SK-N-DZ (cell line): ENCODE results near the gene PTPN14.
A peak's percentile ranks its signal among the peaks of the same experiment; 100 is the strongest.
"Not testable (repeated sequence)": the region's sequence is repeated elsewhere in the genome, so short reads cannot be mapped to it uniquely, and the experiment has no call there.

Experiments used
- DNase-seq: peaks from one replicate; pipeline ENCODE4 v3.0.0-alpha.2; 2015; ENCODE audit warnings: low spot score

Gene PTPN14

GRCh38 chr1:214513394-214513793, 38.0 kb downstream of the PTPN14 start:
- DNase-seq, result no peak

- DNase-seq, result no peak
Observed at GRCh38 chr1:214511639-214511998, 39.8 kb downstream of the PTPN14 start.

GRCh38 chr1:214510914-214511638, 40.3 kb downstream of the PTPN14 start:
- DNase-seq, result no peak

- DNase-seq, result no peak
Observed at GRCh38 chr1:214510477-214510876, 40.9 kb downstream of the PTPN14 start.

- DNase-seq, result not testable (repeated sequence)
Observed at GRCh38 chr1:214509622-214510021, 41.8 kb downstream of the PTPN14 start.

GRCh38 chr1:214506972-214507431, 44.4 kb downstream of the PTPN14 start:
- DNase-seq, result peak; percentile 73

- no peak for DNase-seq
Observed at GRCh38 chr1:214505134-214505533, 46.3 kb downstream of the PTPN14 start.

GRCh38 chr1:214504330-214504729, 47.1 kb downstream of the PTPN14 start:
- no peak for DNase-seq

- no peak for DNase-seq
Observed at GRCh38 chr1:214503553-214503952, 47.8 kb downstream of the PTPN14 start.

GRCh38 chr1:214500340-214501055, 50.9 kb downstream of the PTPN14 start:
- no peak for DNase-seq

- DNase-seq, result no peak
Observed at GRCh38 chr1:214499732-214500131, 51.7 kb downstream of the PTPN14 start.

- DNase-seq, result no peak
Observed at GRCh38 chr1:214498021-214498420, 53.4 kb downstream of the PTPN14 start.

- no peak for DNase-seq
Observed at GRCh38 chr1:214496126-214496525, 55.3 kb downstream of the PTPN14 start.

GRCh38 chr1:214494706-214495105, 56.7 kb downstream of the PTPN14 start:
- DNase-seq, result no peak

GRCh38 chr1:214494179-214494578, 57.2 kb downstream of the PTPN14 start:
- DNase-seq, result not testable (repeated sequence)

GRCh38 chr1:214493126-214493796, 58.1 kb downstream of the PTPN14 start:
- no peak for DNase-seq

GRCh38 chr1:214492401-214493075, 58.9 kb downstream of the PTPN14 start:
- no peak for DNase-seq

- DNase-seq, result no peak
Observed at GRCh38 chr1:214491468-214492146, 59.8 kb downstream of the PTPN14 start.

- no peak for DNase-seq
Observed at GRCh38 chr1:214485151-214485550, 66.3 kb downstream of the PTPN14 start.

GRCh38 chr1:214483180-214483579, 68.2 kb downstream of the PTPN14 start:
- DNase-seq, result not testable (repeated sequence)

GRCh38 chr1:214481983-214482634, 69.3 kb downstream of the PTPN14 start:
- DNase-seq, result not testable (repeated sequence)
